Upper lobe of left lung (tissue), 4 donors: ENCODE results near the gene ZNF805.

Experiments
- EP300 ChIP-seq, 4 donors: sonication (generic); formaldehyde crosslinking; IDR thresholded peaks; one replicate each; pipeline ENCODE4 v1.5.1; 2017; ENCODE audit warnings: antibody characterized with exemption in 4 of 4, control low read depth in 2 of 4
- POLR2A ChIP-seq, 4 donors: fragments of 450-650 bp; IDR thresholded peaks; one replicate each; pipeline ENCODE4 v1.5.1; 2016 to 2017; ENCODE audit warnings: antibody characterized with exemption in 4 of 4, mild to moderate bottlenecking in 2 of 4
- POLR2AphosphoS5 ChIP-seq, 2 donors: sonication (generic); formaldehyde crosslinking; IDR thresholded peaks; one replicate each; pipeline ENCODE4 v1.5.1; 2017; ENCODE audit warnings: antibody characterized with exemption in 2 of 2
- TF ChIP-seq, protein P1 (sequence below), 6 experiments: fragments of 450-650 bp in 4 of 6; fragments of 200-600 bp in 2 of 6; sonication (generic) in 2 of 6; IDR thresholded peaks; one replicate each; pipeline ENCODE4 v1.5.1; 2016 to 2019; ENCODE audit warnings: antibody characterized with exemption in 6 of 6

DNA sequence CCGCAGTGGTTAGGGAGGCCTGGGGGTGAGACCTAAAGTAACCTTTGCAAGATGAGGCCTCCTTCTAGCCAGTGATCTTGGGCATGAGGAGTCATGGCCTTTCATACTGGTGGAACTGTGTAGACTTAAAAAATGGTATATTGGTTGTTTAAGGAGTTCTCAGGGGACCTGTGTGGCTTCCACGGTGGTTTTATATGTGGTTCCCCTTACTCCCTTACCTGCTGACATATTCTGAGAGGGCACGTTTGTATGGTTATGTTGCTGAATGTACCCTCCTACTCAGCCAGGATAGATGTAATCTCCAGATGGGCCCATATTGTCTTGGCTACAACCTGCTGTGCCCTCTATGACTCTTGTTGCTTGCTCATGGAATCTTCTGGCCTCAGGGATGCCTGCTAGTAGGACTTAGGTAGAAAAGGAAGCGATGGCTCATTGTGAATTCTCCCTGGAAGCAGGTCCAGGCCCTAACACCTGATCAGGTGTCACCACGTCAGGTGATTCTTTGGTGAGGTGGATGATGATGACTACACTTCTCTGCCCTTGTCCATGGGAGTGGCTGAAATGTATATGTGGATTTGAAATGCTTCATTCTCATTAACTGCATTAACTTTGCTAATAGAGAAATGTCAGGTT lies 41.7 kb downstream of the ZNF805 start:
- no peak for TF ChIP-seq POLR2A (IDR thresholded peaks at IDR 0.05)
- TF ChIP-seq, protein P1, sequence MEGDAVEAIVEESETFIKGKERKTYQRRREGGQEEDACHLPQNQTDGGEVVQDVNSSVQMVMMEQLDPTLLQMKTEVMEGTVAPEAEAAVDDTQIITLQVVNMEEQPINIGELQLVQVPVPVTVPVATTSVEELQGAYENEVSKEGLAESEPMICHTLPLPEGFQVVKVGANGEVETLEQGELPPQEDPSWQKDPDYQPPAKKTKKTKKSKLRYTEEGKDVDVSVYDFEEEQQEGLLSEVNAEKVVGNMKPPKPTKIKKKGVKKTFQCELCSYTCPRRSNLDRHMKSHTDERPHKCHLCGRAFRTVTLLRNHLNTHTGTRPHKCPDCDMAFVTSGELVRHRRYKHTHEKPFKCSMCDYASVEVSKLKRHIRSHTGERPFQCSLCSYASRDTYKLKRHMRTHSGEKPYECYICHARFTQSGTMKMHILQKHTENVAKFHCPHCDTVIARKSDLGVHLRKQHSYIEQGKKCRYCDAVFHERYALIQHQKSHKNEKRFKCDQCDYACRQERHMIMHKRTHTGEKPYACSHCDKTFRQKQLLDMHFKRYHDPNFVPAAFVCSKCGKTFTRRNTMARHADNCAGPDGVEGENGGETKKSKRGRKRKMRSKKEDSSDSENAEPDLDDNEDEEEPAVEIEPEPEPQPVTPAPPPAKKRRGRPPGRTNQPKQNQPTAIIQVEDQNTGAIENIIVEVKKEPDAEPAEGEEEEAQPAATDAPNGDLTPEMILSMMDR (IDR thresholded peaks at IDR 0.05), result no peak
- no peak for TF ChIP-seq POLR2AphosphoS5 (IDR thresholded peaks at IDR 0.05)
- no peak for TF ChIP-seq EP300 (IDR thresholded peaks at IDR 0.05)
